Nephron (organoid): ENCODE data around the gene CTNNB1.

Source experiments
- H3K27ac Mint-ChIP-seq, 3 experiments: 2 replicates each; pipeline ENCODE4 v1.8.0; 2020; ENCODE audit warnings: mixed read lengths in 3 of 3, mild to moderate bottlenecking in 2 of 3, moderate library complexity in 1 of 3
- H3K27me3 Mint-ChIP-seq: 2 replicates; pipeline ENCODE4 v1.8.0; 2021; ENCODE audit warnings: low read depth, mild to moderate bottlenecking, moderate library complexity, mixed read lengths
- H3K36me3 Mint-ChIP-seq: 2 replicates; pipeline ENCODE4 v1.8.0; 2020; ENCODE audit warnings: low read depth, mixed read lengths
- H3K4me1 Mint-ChIP-seq: 2 replicates; pipeline ENCODE4 v1.8.0; 2020; ENCODE audit warnings: mixed read lengths
- H3K4me3 Mint-ChIP-seq, 3 experiments: 2 replicates each; pipeline ENCODE4 v1.8.0; 2020; ENCODE audit warnings: mild to moderate bottlenecking in 3 of 3, mixed read lengths in 3 of 3, moderate library complexity in 2 of 3
- H3K9me3 Mint-ChIP-seq: 2 replicates; pipeline ENCODE4 v1.8.0; 2020; ENCODE audit warnings: mixed read lengths
- CTCF ChIP-seq, 3 experiments: fragments of 200-600 bp; sonication (generic); IDR thresholded peaks; one replicate each; pipeline ENCODE4 v1.5.0; 2021; ENCODE audit warnings: antibody characterized with exemption in 3 of 3; ENCODE audit not compliant: unreplicated experiment in 3 of 3

The CTNNB1 gene

GRCh38 chr3:41198950-41199865 is at the start of gene CTNNB1:
TSS of gene CTNNB1 (plus strand) at chr3:41199505. CDS start at chr3:41224069, 24,564 bp downstream.
- no peaks in the 10 kb centered on the region for H3K36me3 Mint-ChIP-seq
- H3K4me1 Mint-ChIP-seq: peaks cover 34% of the 10 kb centered on the region
- H3K27me3 Mint-ChIP-seq: peaks cover 3% of the 10 kb centered on the region
- peak within 1 kb of the TSS; percentile 95 to 98 (median 97) for H3K4me3 Mint-ChIP-seq
- TF ChIP-seq CTCF (IDR thresholded peaks at IDR 0.05; ENCODE audit: unreplicated experiment in 3 of 3): no peak
- H3K9me3 Mint-ChIP-seq: no peaks in the 10 kb centered on the region
- H3K27ac Mint-ChIP-seq: peak within 1 kb of the TSS; percentile 87 to 98 (median 98)

- Mint-ChIP-seq H3K27ac (no peak overlapping the region), H3K27me3 (peaks cover 13% of the 10 kb centered on the region), H3K36me3 (no peaks in the 10 kb centered on the region), H3K4me3 (no peak overlapping the region), H3K9me3 (no peaks in the 10 kb centered on the region), H3K4me1 (peaks cover 4% of the 10 kb centered on the region)
- no peak for TF ChIP-seq CTCF (IDR thresholded peaks at IDR 0.05; ENCODE audit: unreplicated experiment in 3 of 3)
Measured at GRCh38 chr3:41155834-41156233, 43.5 kb upstream of the CTNNB1 start.

GRCh38 chr3:41158947-41159346 is 40.4 kb upstream of the CTNNB1 start:
- Mint-ChIP-seq H3K9me3 (no peaks in the 10 kb centered on the region), H3K36me3 (no peaks in the 10 kb centered on the region), H3K4me3 (no peak overlapping the region), H3K27ac (peak overlapping the region in 1 of 3 experiments; percentile 0), H3K4me1 (peaks cover 16% of the 10 kb centered on the region), H3K27me3 (peaks cover 18% of the 10 kb centered on the region)
- TF ChIP-seq CTCF (IDR thresholded peaks at IDR 0.05; ENCODE audit: unreplicated experiment in 3 of 3): no peak

GRCh38 chr3:41159588-41160189 is 39.6 kb upstream of the CTNNB1 start:
- no peak overlapping the region for H3K4me3 Mint-ChIP-seq
- peaks cover 19% of the 10 kb centered on the region for H3K4me1 Mint-ChIP-seq
- no peaks in the 10 kb centered on the region for H3K9me3 Mint-ChIP-seq

GRCh38 chr3:41162541-41162940 is 36.8 kb upstream of the CTNNB1 start:
- Mint-ChIP-seq H3K4me1 (peaks cover 26% of the 10 kb centered on the region), H3K4me3 (no peak overlapping the region), H3K27me3 (peaks cover 26% of the 10 kb centered on the region), H3K9me3 (no peaks in the 10 kb centered on the region), H3K36me3 (no peaks in the 10 kb centered on the region), H3K27ac (no peak overlapping the region)
- no peak for TF ChIP-seq CTCF (IDR thresholded peaks at IDR 0.05; ENCODE audit: unreplicated experiment in 3 of 3)

More at GRCh38 chr3:41159588-41160189, 39.6 kb upstream of the CTNNB1 start:
- no peaks in the 10 kb centered on the region for H3K36me3 Mint-ChIP-seq
- H3K27ac Mint-ChIP-seq: no peak overlapping the region
- TF ChIP-seq CTCF (IDR thresholded peaks at IDR 0.05; ENCODE audit: unreplicated experiment in 3 of 3): no peak
- peaks cover 16% of the 10 kb centered on the region for H3K27me3 Mint-ChIP-seq
